HUES6 (cell line): ENCODE measurements around the gene GTF2F1.
A peak's percentile ranks its signal among the peaks of the same experiment; 100 is the strongest.
"Not testable (repeated sequence)": the region's sequence is repeated elsewhere in the genome, so short reads cannot be mapped to it uniquely, and the experiment has no call there.

Experiments
- H3K27ac ChIP-seq: 2 replicates; pipeline ENCODE4 v1.7.0; 2013; ENCODE audit warnings: low read depth, mild to moderate bottlenecking, low read length, inconsistent platforms
- H3K27me3 ChIP-seq: 2 replicates; pipeline ENCODE4 v1.6.1; 2013; ENCODE audit warnings: low read length; ENCODE audit not compliant: control insufficient read depth, insufficient read depth
- H3K36me3 ChIP-seq: 2 replicates; pipeline ENCODE4 v1.6.1; 2013; ENCODE audit warnings: low read length; ENCODE audit not compliant: control insufficient read depth, insufficient read depth
- H3K4me1 ChIP-seq: 2 replicates; pipeline ENCODE4 v1.6.1; 2013; ENCODE audit warnings: low read length; ENCODE audit not compliant: control insufficient read depth, insufficient read depth
- H3K4me3 ChIP-seq: 2 replicates; pipeline ENCODE4 v1.5.1; 2013; ENCODE audit warnings: low read depth, low read length
- H3K9ac ChIP-seq: one replicate; pipeline ENCODE4 v1.6.1; 2013; ENCODE audit warnings: mild to moderate bottlenecking, low read length
- H3K9me3 ChIP-seq: 2 replicates; pipeline ENCODE4 v1.6.1; 2013; ENCODE audit warnings: low read depth, low read length; ENCODE audit not compliant: control insufficient read depth, insufficient read depth

GTF2F1 gene

GRCh38 chr19:6372594-6373095 lies 20.3 kb downstream of the GTF2F1 start, which contains the start of gene ALKBH7:
Gene ALKBH7 (plus strand): TSS chr19:6372794. CDS start chr19:6372821, 27 bp downstream.
- Histone ChIP-seq H3K9ac (peak within 1 kb of the TSS; percentile 85), H3K36me3 (peaks cover 26% of the 10 kb centered on the region), H3K9me3 (no peaks in the 10 kb centered on the region), H3K4me1 (peaks cover 5% of the 10 kb centered on the region), H3K27ac (peak within 1 kb of the TSS; percentile 90), H3K27me3 (no peaks in the 10 kb centered on the region), H3K4me3 (peak within 1 kb of the TSS; percentile 95)

- H3K36me3 ChIP-seq = peaks cover 50% of the 10 kb centered on the region
- H3K9me3 ChIP-seq = no peaks in the 10 kb centered on the region
- no peak overlapping the region for H3K27ac ChIP-seq
- no peaks in the 10 kb centered on the region for H3K27me3 ChIP-seq
- H3K4me1 ChIP-seq = peaks cover 3% of the 10 kb centered on the region
- no peak overlapping the region for H3K4me3 ChIP-seq
- no peak overlapping the region for H3K9ac ChIP-seq
Measured at GRCh38 chr19:6364353-6364752, 28.6 kb downstream of the GTF2F1 start.

- peak overlapping the region; percentile 88 for H3K9ac ChIP-seq
- H3K9me3 ChIP-seq = no peaks in the 10 kb centered on the region
- H3K4me1 ChIP-seq = peaks cover 9% of the 10 kb centered on the region
- H3K27me3 ChIP-seq = no peaks in the 10 kb centered on the region
- peaks cover 31% of the 10 kb centered on the region for H3K36me3 ChIP-seq
- peak overlapping the region; percentile 83 for H3K4me3 ChIP-seq
- H3K27ac ChIP-seq = no peak overlapping the region
Measured at GRCh38 chr19:6362351-6362801, 30.6 kb downstream of the GTF2F1 start.

GRCh38 chr19:6362027-6362350 lies 31.0 kb downstream of the GTF2F1 start:
- no peaks in the 10 kb centered on the region for H3K27me3 ChIP-seq
- H3K9me3 ChIP-seq = no peaks in the 10 kb centered on the region
- peak overlapping the region; percentile 88 for H3K9ac ChIP-seq
- H3K36me3 ChIP-seq = peaks cover 29% of the 10 kb centered on the region
- peak overlapping the region; percentile 83 for H3K4me3 ChIP-seq
- H3K27ac ChIP-seq = peak overlapping the region; percentile 28; the same call in 1 of the 2 replicates
- H3K4me1 ChIP-seq = peaks cover 9% of the 10 kb centered on the region

- not testable (repeated sequence) for H3K4me1 ChIP-seq, H3K27ac ChIP-seq, H3K9me3 ChIP-seq, H3K27me3 ChIP-seq, H3K9ac ChIP-seq
- Histone ChIP-seq H3K4me3 (peak overlapping the region; percentile 83), H3K36me3 (peaks cover 20% of the 10 kb centered on the region)
Measured at GRCh38 chr19:6360857-6361216, 32.1 kb downstream of the GTF2F1 start.

GRCh38 chr19:6360445-6360844 lies 32.5 kb downstream of the GTF2F1 start:
- H3K4me3 ChIP-seq, H3K9ac ChIP-seq, H3K27ac ChIP-seq, H3K27me3 ChIP-seq, H3K9me3 ChIP-seq, H3K4me1 ChIP-seq: not testable (repeated sequence)
- H3K36me3 ChIP-seq = peaks cover 16% of the 10 kb centered on the region

- no peak overlapping the region for H3K9ac ChIP-seq
- peaks cover 10% of the 10 kb centered on the region for H3K36me3 ChIP-seq
- H3K9me3 ChIP-seq = peaks cover under 1% of the 10 kb centered on the region; the same call in 1 of the 2 replicates
- H3K4me3 ChIP-seq = no peak overlapping the region
- H3K4me1 ChIP-seq = peaks cover 9% of the 10 kb centered on the region
- no peaks in the 10 kb centered on the region for H3K27me3 ChIP-seq
- H3K27ac ChIP-seq = no peak overlapping the region
Measured at GRCh38 chr19:6359568-6360341, 33.2 kb downstream of the GTF2F1 start.

GRCh38 chr19:6358003-6358402 lies 35.0 kb downstream of the GTF2F1 start:
- no peaks in the 10 kb centered on the region for H3K27me3 ChIP-seq
- no peaks in the 10 kb centered on the region for H3K36me3 ChIP-seq
- H3K27ac ChIP-seq = no peak overlapping the region
- H3K9ac ChIP-seq = no peak overlapping the region
- H3K4me1 ChIP-seq = peaks cover 9% of the 10 kb centered on the region
- H3K9me3 ChIP-seq = peaks cover 6% of the 10 kb centered on the region; the same call in 1 of the 2 replicates
- H3K4me3 ChIP-seq = no peak overlapping the region

- Histone ChIP-seq H3K36me3 (no peaks in the 10 kb centered on the region), H3K9me3 (peaks cover 9% of the 10 kb centered on the region; the same call in 1 of the 2 replicates), H3K4me3 (no peak overlapping the region), H3K27ac (no peak overlapping the region), H3K27me3 (no peaks in the 10 kb centered on the region), H3K9ac (no peak overlapping the region), H3K4me1 (peaks cover 6% of the 10 kb centered on the region; the same call in 1 of the 2 replicates)
Measured at GRCh38 chr19:6357174-6357573, 35.8 kb downstream of the GTF2F1 start.

- not testable (repeated sequence) for H3K9ac ChIP-seq, H3K4me1 ChIP-seq, H3K27ac ChIP-seq, H3K4me3 ChIP-seq, H3K27me3 ChIP-seq, H3K36me3 ChIP-seq
- peaks cover 10% of the 10 kb centered on the region; the same call in 1 of the 2 replicates for H3K9me3 ChIP-seq
Measured at GRCh38 chr19:6355321-6356040, 37.5 kb downstream of the GTF2F1 start.
